Hepatocyte (in vitro differentiated cells): Measurements from ENCODE around the gene ARPIN. TPM values are rescaled to one million over a fixed set of nuclear protein-coding genes. Genes with fewer than 3 reads are reported as not detected.
"Not testable (repeated sequence)": the region's sequence is repeated elsewhere in the genome, so short reads cannot be mapped to it uniquely, and the experiment has no call there.

Experiments used
- DNase-seq: peaks from one replicate; pipeline ENCODE4 v3.0.0-alpha.2; 2016; ENCODE audit warnings: low spot score
- H2AFZ ChIP-seq: fragments of 200-600 bp; sonication (generic); 2 replicates; pipeline ENCODE4 v1.6.0; 2016; ENCODE audit warnings: antibody characterized with exemption, mild to moderate bottlenecking
- H3K27ac ChIP-seq: fragments of 200-600 bp; sonication (generic); 2 replicates; pipeline ENCODE4 v1.5.1; 2016; ENCODE audit warnings: mild to moderate bottlenecking
- H3K27me3 ChIP-seq: fragments of 200-600 bp; sonication (generic); 2 replicates; pipeline ENCODE4 v1.6.1; 2016
- H3K36me3 ChIP-seq: fragments of 200-600 bp; sonication (generic); replicated peaks from 2 replicates; pipeline ENCODE4 v1.5.1; 2016; ENCODE audit warnings: low read depth; ENCODE audit not compliant: insufficient read depth
- H3K4me1 ChIP-seq: fragments of 200-600 bp; sonication (generic); 2 replicates; pipeline ENCODE4 v1.5.1; 2016; ENCODE audit warnings: mild to moderate bottlenecking, moderate library complexity; ENCODE audit not compliant: insufficient read depth
- H3K4me2 ChIP-seq: fragments of 200-600 bp; sonication (generic); 2 replicates; pipeline ENCODE4 v1.6.0; 2016
- H3K4me3 ChIP-seq: fragments of 200-600 bp; sonication (generic); 2 replicates; pipeline ENCODE4 v1.5.1; 2016; ENCODE audit warnings: mild to moderate bottlenecking
- H3K79me2 ChIP-seq: fragments of 200-600 bp; sonication (generic); 2 replicates; pipeline ENCODE4 v1.6.0; 2017; ENCODE audit warnings: mild to moderate bottlenecking
- H3K9me2 ChIP-seq: fragments of 200-600 bp; sonication (generic); replicated peaks from 2 replicates; pipeline ENCODE4 v1.6.0; 2017; ENCODE audit warnings: mild to moderate bottlenecking; ENCODE audit not compliant: insufficient read depth
- H3K9me3 ChIP-seq: fragments of 200-600 bp; sonication (generic); 2 replicates; pipeline ENCODE4 v1.5.1; 2016; ENCODE audit warnings: low read depth, mild to moderate bottlenecking
- H4K20me1 ChIP-seq: fragments of 200-600 bp; sonication (generic); 2 replicates; pipeline ENCODE4 v1.6.0; 2016; ENCODE audit warnings: mild to moderate bottlenecking; ENCODE audit not compliant: insufficient read depth, poor library complexity, severe bottlenecking
- CTCF ChIP-seq: fragments of 200-600 bp; sonication (generic); IDR thresholded peaks from 2 replicates; pipeline ENCODE4 v1.5.1; 2016; ENCODE audit warnings: antibody characterized with exemption, mild to moderate bottlenecking; ENCODE audit not compliant: poor library complexity
- EZH2 ChIP-seq: fragments of 200-600 bp; sonication (generic); IDR thresholded peaks from 2 replicates; pipeline ENCODE4 v1.6.1; 2016; ENCODE audit warnings: antibody characterized with exemption, mild to moderate bottlenecking, borderline replicate concordance
- EZH2phosphoT487 ChIP-seq: fragments of 200-600 bp; sonication (generic); IDR thresholded peaks from one replicate; pipeline ENCODE4 v1.6.1; 2018; ENCODE audit warnings: antibody characterized with exemption, mild to moderate bottlenecking, low read depth, moderate library complexity; ENCODE audit not compliant: unreplicated experiment, severe bottlenecking
- WGBS: methylation state at CpG from one replicate; pipeline ENCODE4 v1.1.6; 2016; ENCODE audit warnings: low lambda C conversion rate; ENCODE audit errors: missing lambda C conversion rate; 5-methylcytosine and 5-hydroxymethylcytosine counted together
- polyA plus RNA-seq: library from polyadenylated mRNA; unstranded; fragments of >200 nt; fragmentation: Nextera tagmentation; extraction: Ambion mirVana; gene quantifications from 2 replicates; pipeline ENCODE4 v1.2.1, GENCODE V29; 2016
- total RNA-seq: library from RNA; depleted of rRNA; stranded (reverse); fragments of >200 nt; gene quantifications from 2 replicates; pipeline ENCODE4 v1.2.3, GENCODE V29; 2014

Gene ARPIN
- total and polyA plus RNA-seq, 2 experiments from 2014 or later: 3.8 to 6.8 TPM

GRCh38 chr15:89870688-89871288 is 42.0 kb downstream of the ARPIN start:
- Histone ChIP-seq H3K9me3 (no peaks in the 10 kb centered on the region), H3K9me2 (no peaks in the 10 kb centered on the region), H3K27ac (no peak overlapping the region), H3K79me2 (peaks cover 3% of the 10 kb centered on the region), H3K4me1 (peaks cover 2% of the 10 kb centered on the region), H3K27me3 (no peaks in the 10 kb centered on the region), H4K20me1 (no peaks in the 10 kb centered on the region), H2AFZ (no peak overlapping the region), H3K36me3 (no peaks in the 10 kb centered on the region), H3K4me3 (no peak overlapping the region), H3K4me2 (no peak overlapping the region)
- no peak for DNase-seq
- TF ChIP-seq EZH2phosphoT487 (no peak), CTCF (no peak), EZH2 (no peak)
- WGBS: 97% methylated on average over 4 of the region's 4 CpGs

GRCh38 chr15:89870006-89870405 is 42.7 kb downstream of the ARPIN start:
- no peaks in the 10 kb centered on the region for H3K9me3 ChIP-seq
- 93% methylated on average over 5 of the region's 5 CpGs for WGBS

GRCh38 chr15:89869490-89869889 is 43.3 kb downstream of the ARPIN start:
- not testable (repeated sequence) for H3K79me2 ChIP-seq, DNase-seq, H3K4me3 ChIP-seq, H3K4me2 ChIP-seq, H4K20me1 ChIP-seq, H3K27ac ChIP-seq, H2AFZ ChIP-seq, H3K27me3 ChIP-seq, H3K9me3 ChIP-seq, H3K9me2 ChIP-seq, H3K36me3 ChIP-seq
- 96% methylated on average over 9 of the region's 9 CpGs for WGBS
- H3K4me1 ChIP-seq: peaks cover 15% of the 10 kb centered on the region

More at GRCh38 chr15:89870006-89870405, 42.7 kb downstream of the ARPIN start:
- no peak overlapping the region for H3K4me2 ChIP-seq
- no peak overlapping the region for H2AFZ ChIP-seq
- H3K4me1 ChIP-seq: peaks cover 10% of the 10 kb centered on the region
- no peaks in the 10 kb centered on the region for H3K36me3 ChIP-seq
- no peak for TF ChIP-seq CTCF
- TF ChIP-seq EZH2phosphoT487: no peak
- no peak for TF ChIP-seq EZH2
- no peaks in the 10 kb centered on the region for H3K9me2 ChIP-seq
- no peak for DNase-seq
- H3K27me3 ChIP-seq: no peaks in the 10 kb centered on the region
- H3K79me2 ChIP-seq: peaks cover 3% of the 10 kb centered on the region
- H3K27ac ChIP-seq: no peak overlapping the region
- H3K4me3 ChIP-seq: no peak overlapping the region
- no peaks in the 10 kb centered on the region for H4K20me1 ChIP-seq

GRCh38 chr15:89864958-89865739 is 47.6 kb downstream of the ARPIN start:
- H3K36me3 ChIP-seq: no peaks in the 10 kb centered on the region
- H3K4me1 ChIP-seq: peaks cover 37% of the 10 kb centered on the region
- no peaks in the 10 kb centered on the region for H4K20me1 ChIP-seq
- no peak overlapping the region for H3K4me3 ChIP-seq
- no peaks in the 10 kb centered on the region for H3K9me2 ChIP-seq
- H3K79me2 ChIP-seq: no peaks in the 10 kb centered on the region
- H3K4me2 ChIP-seq: no peak overlapping the region
- TF ChIP-seq CTCF (peak; percentile 11), EZH2phosphoT487 (no peak)
- WGBS: 67% methylated on average over 3 of the region's 3 CpGs
- H3K27ac ChIP-seq: peak overlapping the region; percentile 51
- H2AFZ ChIP-seq: no peak overlapping the region
- H3K27me3 ChIP-seq: no peaks in the 10 kb centered on the region
- no peak for DNase-seq
- H3K9me3 ChIP-seq: no peaks in the 10 kb centered on the region
